Stimulated activated memory B cell treated with anti-CD40 and anti-IgM and Interleukin-4, amounts not matched to agents 10 μg/mL and 1 μg/mL and 100 μg/mL, for 72 hours (primary cell): ENCODE measurements around the gene FAM98C.
A peak's percentile ranks its signal among the peaks of the same experiment; 100 is the strongest.

ENCODE experiments used
- ATAC-seq: fragments of 150-1000 bp; cut with Tn5 transposase; 2 replicates; pipeline ENCODE4 v1.10.0; 2021
- H3K27ac Mint-ChIP-seq: one replicate; pipeline ENCODE4 v1.8.0; 2022; ENCODE audit warnings: mild to moderate bottlenecking, mixed read lengths
- H3K27me3 Mint-ChIP-seq: one replicate; pipeline ENCODE4 v1.8.0; 2022; ENCODE audit warnings: mixed read lengths
- H3K36me3 Mint-ChIP-seq: one replicate; pipeline ENCODE4 v1.8.0; 2022; ENCODE audit warnings: mixed read lengths
- H3K4me1 Mint-ChIP-seq: one replicate; pipeline ENCODE4 v1.8.0; 2022; ENCODE audit warnings: mixed read lengths
- H3K4me3 Mint-ChIP-seq: one replicate; pipeline ENCODE4 v1.8.0; 2022; ENCODE audit warnings: mild to moderate bottlenecking, moderate library complexity, mixed read lengths
- H3K9me3 Mint-ChIP-seq: one replicate; pipeline ENCODE4 v1.8.0; 2022; ENCODE audit warnings: mixed read lengths

Gene FAM98C

GRCh38 chr19:38386971-38387549 lies 15.8 kb upstream of the FAM98C start:
- Mint-ChIP-seq H3K9me3 (no peaks in the 10 kb centered on the region), H3K36me3 (peaks cover 35% of the 10 kb centered on the region), H3K4me1 (peaks cover 24% of the 10 kb centered on the region), H3K27me3 (peaks cover 61% of the 10 kb centered on the region), H3K27ac (no peak overlapping the region), H3K4me3 (peak overlapping the region; percentile 70)
- peak; percentile 11 for ATAC-seq

GRCh38 chr19:38387550-38388348 lies 15.1 kb upstream of the FAM98C start, which contains the start of gene GGN:
GGN (minus strand) TSS chr19:38388034; CDS start chr19:38387261, 773 bp downstream.
- peak; percentile 71 for ATAC-seq
- Mint-ChIP-seq H3K36me3 (peaks cover 28% of the 10 kb centered on the region), H3K4me1 (peaks cover 24% of the 10 kb centered on the region), H3K9me3 (no peaks in the 10 kb centered on the region), H3K27ac (no peak within 1 kb of the TSS), H3K4me3 (peak within 1 kb of the TSS; percentile 80), H3K27me3 (peaks cover 57% of the 10 kb centered on the region)

- no peak within 1 kb of the TSS for H3K27ac Mint-ChIP-seq
These were observed 14.4 kb upstream of the FAM98C start, which contains the start of gene SPRED3 for GRCh38 chr19:38388349-38389100. SPRED3 (plus strand) TSS chr19:38388697; CDS start chr19:38390303, 1,606 bp downstream.

GRCh38 chr19:38389101-38389925 lies 13.6 kb upstream of the FAM98C start:
- Mint-ChIP-seq H3K27ac (no peak overlapping the region), H3K4me1 (peaks cover 30% of the 10 kb centered on the region), H3K36me3 (peaks cover 18% of the 10 kb centered on the region), H3K4me3 (peak overlapping the region; percentile 7), H3K27me3 (peaks cover 55% of the 10 kb centered on the region), H3K9me3 (no peaks in the 10 kb centered on the region)
- no peak for ATAC-seq

More at GRCh38 chr19:38388349-38389100, 14.4 kb upstream of the FAM98C start, which contains the start of gene SPRED3:
- ATAC-seq, result no peak
- H3K36me3 Mint-ChIP-seq, result peaks cover 20% of the 10 kb centered on the region
- H3K4me1 Mint-ChIP-seq, result peaks cover 24% of the 10 kb centered on the region
- no peaks in the 10 kb centered on the region for H3K9me3 Mint-ChIP-seq
- peaks cover 50% of the 10 kb centered on the region for H3K27me3 Mint-ChIP-seq
- H3K4me3 Mint-ChIP-seq, result peak within 1 kb of the TSS; percentile 80

- no peak overlapping the region for H3K27ac Mint-ChIP-seq
- H3K27me3 Mint-ChIP-seq, result peaks cover 55% of the 10 kb centered on the region
These were observed 12.7 kb upstream of the FAM98C start for GRCh38 chr19:38389957-38390924.

GRCh38 chr19:38391911-38392464 lies 10.9 kb upstream of the FAM98C start:
- H3K4me3 Mint-ChIP-seq, result no peak overlapping the region
- peaks cover 61% of the 10 kb centered on the region for H3K27me3 Mint-ChIP-seq
- peaks cover 6% of the 10 kb centered on the region for H3K36me3 Mint-ChIP-seq
- H3K27ac Mint-ChIP-seq, result no peak overlapping the region
- ATAC-seq, result no peak
- no peaks in the 10 kb centered on the region for H3K9me3 Mint-ChIP-seq
- peaks cover 27% of the 10 kb centered on the region for H3K4me1 Mint-ChIP-seq

More at GRCh38 chr19:38389957-38390924, 12.7 kb upstream of the FAM98C start:
- no peak overlapping the region for H3K4me3 Mint-ChIP-seq
- peaks cover 29% of the 10 kb centered on the region for H3K4me1 Mint-ChIP-seq
- H3K36me3 Mint-ChIP-seq, result peaks cover 9% of the 10 kb centered on the region
- no peaks in the 10 kb centered on the region for H3K9me3 Mint-ChIP-seq
- no peak for ATAC-seq

- Mint-ChIP-seq H3K27ac (no peak overlapping the region), H3K4me1 (peaks cover 19% of the 10 kb centered on the region), H3K9me3 (no peaks in the 10 kb centered on the region), H3K4me3 (no peak overlapping the region), H3K27me3 (peaks cover 61% of the 10 kb centered on the region), H3K36me3 (peaks cover 6% of the 10 kb centered on the region)
- no peak for ATAC-seq
These were observed 10.1 kb upstream of the FAM98C start for GRCh38 chr19:38392707-38393308.

- Mint-ChIP-seq H3K36me3 (peaks cover 6% of the 10 kb centered on the region), H3K9me3 (no peaks in the 10 kb centered on the region), H3K27me3 (peaks cover 67% of the 10 kb centered on the region), H3K27ac (peak overlapping the region; percentile 28), H3K4me3 (peak overlapping the region; percentile 68), H3K4me1 (peaks cover 13% of the 10 kb centered on the region)
- ATAC-seq, result peak; percentile 66
These were observed 8.4 kb upstream of the FAM98C start for GRCh38 chr19:38394488-38394887.

- H3K4me1 Mint-ChIP-seq, result peaks cover 13% of the 10 kb centered on the region
- H3K27me3 Mint-ChIP-seq, result peaks cover 67% of the 10 kb centered on the region
- peak overlapping the region; percentile 68 for H3K4me3 Mint-ChIP-seq
- H3K27ac Mint-ChIP-seq, result peak overlapping the region; percentile 28
- peak; percentile 62 for ATAC-seq
- peaks cover 6% of the 10 kb centered on the region for H3K36me3 Mint-ChIP-seq
- no peaks in the 10 kb centered on the region for H3K9me3 Mint-ChIP-seq
These were observed 7.3 kb upstream of the FAM98C start for GRCh38 chr19:38395381-38396114.

GRCh38 chr19:38399081-38399480 lies 3.8 kb upstream of the FAM98C start:
- Mint-ChIP-seq H3K27me3 (peaks cover 67% of the 10 kb centered on the region), H3K27ac (no peak overlapping the region), H3K4me1 (peaks cover 18% of the 10 kb centered on the region), H3K9me3 (no peaks in the 10 kb centered on the region), H3K4me3 (no peak overlapping the region), H3K36me3 (peaks cover 2% of the 10 kb centered on the region)
- ATAC-seq, result no peak

- H3K4me1 Mint-ChIP-seq, result peaks cover 20% of the 10 kb centered on the region
- ATAC-seq, result no peak
- H3K9me3 Mint-ChIP-seq, result no peaks in the 10 kb centered on the region
- peaks cover 63% of the 10 kb centered on the region for H3K27me3 Mint-ChIP-seq
- no peak overlapping the region for H3K4me3 Mint-ChIP-seq
- no peaks in the 10 kb centered on the region for H3K36me3 Mint-ChIP-seq
- no peak overlapping the region for H3K27ac Mint-ChIP-seq
These were observed 3.4 kb upstream of the FAM98C start for GRCh38 chr19:38399537-38399936.

GRCh38 chr19:38400361-38400760 lies 2.5 kb upstream of the FAM98C start:
- Mint-ChIP-seq H3K27ac (no peak overlapping the region), H3K4me3 (no peak overlapping the region), H3K36me3 (peaks cover 4% of the 10 kb centered on the region), H3K27me3 (peaks cover 56% of the 10 kb centered on the region), H3K9me3 (no peaks in the 10 kb centered on the region), H3K4me1 (peaks cover 22% of the 10 kb centered on the region)
- no peak for ATAC-seq
